Lung (tissue), 16 donors: Measurements from ENCODE around the gene FRYL. TPM values are rescaled to one million over a fixed set of nuclear protein-coding genes. Genes with fewer than 3 reads are reported as not detected.
"Not testable (repeated sequence)": the region's sequence is repeated elsewhere in the genome, so short reads cannot be mapped to it uniquely, and the experiment has no call there.

Experiments
- ATAC-seq: fragments of 200-7000 bp; cut with Tn5 transposase; one replicate; pipeline ENCODE4 v1.9.1; 2020; ENCODE audit warnings: moderate number of reproducible peaks; ENCODE audit not compliant: insufficient read depth, low FRiP score
- DNase-seq, 3 donors: peaks; one replicate each; pipeline ENCODE4 v3.0.0-alpha.2; 2013 to 2017
- H3K27ac ChIP-seq, 2 donors: one replicate each; pipeline ENCODE4 v1.5.1; 2013; ENCODE audit warnings: mild to moderate bottlenecking in 2 of 2, moderate library complexity in 2 of 2, control low read depth in 1 of 2, inconsistent platforms in 1 of 2, low read depth in 1 of 2, low read length in 1 of 2
- H3K27me3 ChIP-seq, 3 donors: one replicate each; pipeline ENCODE4 v1.5.1; 2013; ENCODE audit warnings: low read length in 2 of 3; ENCODE audit not compliant: control insufficient read depth in 3 of 3, insufficient read depth in 3 of 3
- H3K36me3 ChIP-seq, 4 donors: one replicate each; pipeline ENCODE4 v1.5.1; 2013; ENCODE audit warnings: low read length in 4 of 4, mild to moderate bottlenecking in 1 of 4, moderate library complexity in 1 of 4; ENCODE audit not compliant: control insufficient read depth in 4 of 4, insufficient read depth in 4 of 4
- H3K4me1 ChIP-seq, 5 donors: one replicate each; pipeline ENCODE4 v1.5.1; 2013; ENCODE audit warnings: low read length in 5 of 5, mild to moderate bottlenecking in 2 of 5, moderate library complexity in 1 of 5; ENCODE audit not compliant: control insufficient read depth in 5 of 5, insufficient read depth in 5 of 5
- H3K4me3 ChIP-seq: one replicate; pipeline ENCODE4 v1.5.1; 2013; ENCODE audit warnings: mild to moderate bottlenecking, control low read depth, moderate library complexity
- H3K9ac ChIP-seq, 2 donors: one replicate each; pipeline ENCODE4 v1.5.1; 2013; ENCODE audit warnings: low read length in 2 of 2, control low read depth in 1 of 2; ENCODE audit not compliant: insufficient read depth in 1 of 2
- H3K9me3 ChIP-seq, 4 donors: one replicate each; pipeline ENCODE4 v1.5.1; 2013; ENCODE audit warnings: low read length in 3 of 4, mild to moderate bottlenecking in 1 of 4, moderate library complexity in 1 of 4; ENCODE audit not compliant: control insufficient read depth in 4 of 4, insufficient read depth in 3 of 4
- WGBS, 2 donors: extraction: QIAGEN DNeasy Blood & Tissue Kit; methylation state at CpG; one replicate each; pipeline ENCODE4 v1.1.7; 2013; 5-methylcytosine and 5-hydroxymethylcytosine counted together
- long read RNA-seq, 5 donors: transcript quantifications; one replicate each; lab custom pipeline, GENCODE V29; 2026
- polyA plus RNA-seq, 2 donors: library from polyadenylated mRNA; stranded (reverse); fragments of 200-250 nt; gene quantifications; one replicate each; pipeline ENCODE4 v1.2.1, GENCODE V29; 2013
- total RNA-seq, 2 donors: library from RNA; depleted of rRNA in 1 of 2; stranded (reverse); fragments of >200 nt in 1 of 2; gene quantifications; one replicate each; pipeline ENCODE4 v1.2.1, GENCODE V29; 2014 to 2021
- TF ChIP-seq, protein P1 (sequence below): IDR thresholded peaks from 2 replicates; pipeline ENCODE4 v1.5.1; 2012; ENCODE audit warnings: mild to moderate bottlenecking; ENCODE audit errors: control extremely low read depth, extremely low read depth
- donor health status: control.
- donor health status: control.
- donor health status: Bipolar disorder and iron deficiency.
- donor health status: healthy.
- donor health status: DM: yes; HTN: yes; CAD: no.

The FRYL gene
- total RNA-seq, result 100 to 1,000 TPM in 1 of 2 donors, 10 to 100 TPM in 1; 49.0 to 188 TPM
- 10 to 100 TPM; 12.6 to 14.3 TPM for polyA plus RNA-seq
- long read RNA-seq, donor 1, partial matches to known transcripts, result 0 of 2 reads
- long read RNA-seq, donor 1, other reads (novel, unspliced or antisense), result 0 of 2 reads
- long read RNA-seq, donor 2, partial matches to known transcripts, result 0 of 1 reads
- long read RNA-seq, donor 2, other reads (novel, unspliced or antisense), result 0 of 1 reads
- long read RNA-seq, donor 3, result 0 reads
- long read RNA-seq, donor 4, partial matches to known transcripts, result 26 of 29 reads
- long read RNA-seq, donor 4, other reads (novel, unspliced or antisense), result 0 of 29 reads
- long read RNA-seq, donor 5, partial matches to known transcripts, result 0 of 1 reads
- long read RNA-seq, donor 5, other reads (novel, unspliced or antisense), result 0 of 1 reads

DNA sequence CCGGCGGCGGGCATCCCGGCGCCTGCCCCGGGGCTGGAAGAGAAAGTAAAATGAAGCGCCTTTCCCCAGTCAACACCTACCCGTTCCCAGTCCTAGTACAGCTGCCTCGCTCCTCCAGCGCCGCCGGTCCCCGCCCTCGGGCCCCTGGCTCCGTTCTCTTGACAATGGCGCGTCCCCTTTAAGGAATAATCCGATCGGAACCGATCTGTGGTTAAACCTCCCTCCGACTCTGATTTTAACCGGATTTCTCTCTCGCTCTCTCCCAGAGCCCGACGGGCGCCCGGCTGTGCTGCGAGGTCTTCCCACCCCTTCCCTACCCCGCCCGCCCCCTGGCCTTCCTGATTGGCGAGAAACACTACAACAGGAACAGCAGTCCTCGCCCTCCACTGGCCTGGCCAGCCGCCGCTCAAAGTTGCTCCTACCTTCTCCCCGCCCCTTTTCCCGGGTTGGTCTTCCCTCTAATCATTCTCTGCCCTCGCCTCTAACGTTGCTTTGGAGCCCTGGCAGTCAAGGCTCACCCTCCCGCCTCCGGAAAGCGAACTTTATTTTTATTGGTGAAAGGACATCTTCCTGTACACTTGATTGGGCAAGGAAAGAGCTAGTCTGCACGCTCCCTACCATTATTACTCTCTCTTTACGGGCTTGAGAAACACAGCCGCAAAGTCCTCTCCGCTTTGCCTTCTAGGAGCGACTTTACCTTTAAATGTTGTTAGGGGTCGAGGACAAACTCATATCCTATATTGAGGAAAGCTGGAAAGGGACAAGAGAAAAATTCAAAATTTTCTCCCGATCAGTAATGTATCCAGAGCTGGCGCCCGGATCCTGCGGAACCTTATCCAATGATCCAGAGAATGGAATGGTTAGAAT, at the start of gene FRYL:
TSS of gene FRYL (minus strand) at position 282 of the 867 bp plus-strand sequence. CDS start 145,869 bp downstream, outside the sequence.
- ATAC-seq, result peak; percentile 91
- Histone ChIP-seq H3K27me3 (no peaks in the 10 kb centered on the region), H3K9me3 (no peaks in the 10 kb centered on the region), H3K27ac (peak within 1 kb of the TSS; percentile 95 to 98), H3K4me3 (peak within 1 kb of the TSS; percentile 98), H3K36me3 (no peaks in the 10 kb centered on the region), H3K9ac (peak within 1 kb of the TSS; percentile 85 to 94), H3K4me1 (peaks cover 0 to 29% (median 16%) of the 10 kb centered on the region in 5 donors)
- TF ChIP-seq, protein P1, sequence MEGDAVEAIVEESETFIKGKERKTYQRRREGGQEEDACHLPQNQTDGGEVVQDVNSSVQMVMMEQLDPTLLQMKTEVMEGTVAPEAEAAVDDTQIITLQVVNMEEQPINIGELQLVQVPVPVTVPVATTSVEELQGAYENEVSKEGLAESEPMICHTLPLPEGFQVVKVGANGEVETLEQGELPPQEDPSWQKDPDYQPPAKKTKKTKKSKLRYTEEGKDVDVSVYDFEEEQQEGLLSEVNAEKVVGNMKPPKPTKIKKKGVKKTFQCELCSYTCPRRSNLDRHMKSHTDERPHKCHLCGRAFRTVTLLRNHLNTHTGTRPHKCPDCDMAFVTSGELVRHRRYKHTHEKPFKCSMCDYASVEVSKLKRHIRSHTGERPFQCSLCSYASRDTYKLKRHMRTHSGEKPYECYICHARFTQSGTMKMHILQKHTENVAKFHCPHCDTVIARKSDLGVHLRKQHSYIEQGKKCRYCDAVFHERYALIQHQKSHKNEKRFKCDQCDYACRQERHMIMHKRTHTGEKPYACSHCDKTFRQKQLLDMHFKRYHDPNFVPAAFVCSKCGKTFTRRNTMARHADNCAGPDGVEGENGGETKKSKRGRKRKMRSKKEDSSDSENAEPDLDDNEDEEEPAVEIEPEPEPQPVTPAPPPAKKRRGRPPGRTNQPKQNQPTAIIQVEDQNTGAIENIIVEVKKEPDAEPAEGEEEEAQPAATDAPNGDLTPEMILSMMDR, result no peak
- 0 to 1% methylated on average over 46 to 51 of the region's 51 CpGs for WGBS, 2 donors
- DNase-seq, result peak; percentile 100

DNA sequence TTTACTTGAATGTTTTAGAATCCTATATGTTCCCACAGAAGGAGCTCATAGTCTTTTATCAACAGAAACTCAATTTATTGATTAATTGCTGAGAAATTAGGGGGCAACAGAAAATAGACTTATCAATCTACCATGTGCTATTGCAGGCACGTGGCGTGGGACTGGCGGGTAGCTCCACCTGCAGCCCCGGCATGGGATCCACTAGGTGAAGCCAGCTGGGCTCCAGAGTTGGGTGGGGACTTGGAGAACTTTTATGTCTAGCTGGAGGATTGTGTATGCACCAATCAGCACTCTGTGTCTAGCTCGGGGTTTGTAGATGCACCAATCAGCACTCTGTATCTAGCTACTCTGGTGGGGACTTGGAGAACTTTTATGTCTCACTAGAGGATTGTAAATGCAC, 47.5 kb upstream of the FRYL start:
- H3K9ac ChIP-seq, result no peak overlapping the region
- H3K4me3 ChIP-seq, result no peak overlapping the region
- no peak for ATAC-seq
- DNase-seq, result no peak
- TF ChIP-seq, protein P1, result no peak
- H3K4me1 ChIP-seq, result peaks cover 0 to 11% (median 2%) of the 10 kb centered on the region in 5 donors
- no peak overlapping the region for H3K27ac ChIP-seq
- H3K9me3 ChIP-seq, result no peaks in the 10 kb centered on the region
- 95 to 96% methylated on average over 5 of the region's 5 CpGs for WGBS, 2 donors
- H3K36me3 ChIP-seq, result peaks cover 0 to 5% (median 1%) of the 10 kb centered on the region in 4 donors
- no peaks in the 10 kb centered on the region for H3K27me3 ChIP-seq

DNA sequence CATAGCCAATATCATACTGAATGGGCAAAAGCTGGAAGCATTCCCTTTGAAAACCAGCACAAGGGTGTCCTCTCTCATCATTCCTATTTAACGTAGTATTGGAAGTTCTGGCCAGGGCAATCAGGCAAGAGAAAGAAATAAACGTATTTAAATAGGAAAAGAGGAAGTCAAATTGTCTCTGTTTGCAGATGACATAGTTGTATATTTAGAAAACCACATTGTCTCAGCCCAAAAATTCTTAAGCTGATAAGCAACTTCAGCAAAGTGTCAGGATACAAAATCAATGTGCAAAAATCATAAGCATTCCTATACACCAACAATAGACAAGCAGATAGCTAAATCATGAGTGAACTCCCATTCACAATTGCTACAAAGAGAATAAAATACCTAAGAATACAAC, 41.4 kb upstream of the FRYL start:
- H3K9me3 ChIP-seq, H3K27me3 ChIP-seq, ATAC-seq, H3K27ac ChIP-seq, H3K4me1 ChIP-seq, H3K9ac ChIP-seq, DNase-seq, H3K4me3 ChIP-seq, H3K36me3 ChIP-seq: not testable (repeated sequence)
- 33 to 59% methylated on average over 2 of the region's 2 CpGs for WGBS, 2 donors

DNA sequence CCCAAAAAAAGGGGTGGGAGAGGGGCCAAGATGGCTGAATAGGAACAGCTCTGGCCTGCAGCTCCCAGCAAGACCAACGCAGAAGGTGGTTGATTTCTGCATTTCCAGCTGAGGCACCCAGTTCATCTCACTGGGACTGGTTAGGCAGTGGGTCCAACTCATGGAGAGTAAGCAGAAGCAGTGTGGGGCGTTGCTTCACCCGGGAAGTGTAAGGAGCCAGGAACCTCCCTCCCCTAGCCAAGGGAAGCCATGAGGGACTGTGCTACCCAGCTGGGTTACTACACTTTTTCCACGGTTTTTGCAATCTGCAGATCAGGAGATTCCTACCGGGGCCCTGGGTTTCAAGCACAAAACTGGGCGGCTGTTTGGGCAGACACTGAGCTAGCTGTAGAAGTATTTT, 36.9 kb upstream of the FRYL start:
- TF ChIP-seq, protein P1, result no peak

DNA sequence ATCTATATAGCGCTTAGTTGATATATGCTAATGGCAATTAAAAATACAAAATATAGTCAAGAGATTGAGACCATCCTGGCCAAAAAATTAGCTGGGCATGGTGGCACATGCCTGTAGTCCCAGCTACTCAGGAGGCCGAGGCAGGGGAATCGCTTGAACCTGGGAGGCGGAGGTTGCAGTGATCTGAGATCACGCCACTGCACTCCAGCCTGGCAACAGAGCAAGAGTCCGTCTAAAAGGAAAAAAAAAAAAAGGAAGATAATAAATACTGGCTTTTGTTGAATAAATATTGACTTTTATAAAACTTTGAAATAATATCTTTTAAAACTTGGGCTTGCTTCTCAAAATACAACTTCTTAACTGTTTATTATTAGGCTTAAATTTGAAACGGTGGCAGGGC, 36.2 kb upstream of the FRYL start:
- not testable (repeated sequence) for H3K27ac ChIP-seq, H3K36me3 ChIP-seq, ATAC-seq, H3K9me3 ChIP-seq, H3K4me3 ChIP-seq, H3K4me1 ChIP-seq, H3K27me3 ChIP-seq, H3K9ac ChIP-seq, DNase-seq
- WGBS, 2 donors, result 92 to 96% methylated on average over 7 of the region's 7 CpGs

More for the DNA sequence above, 36.9 kb upstream of the FRYL start:
- ATAC-seq (no peak), DNase-seq (no peak)
- Histone ChIP-seq H3K9me3 (no peaks in the 10 kb centered on the region), H3K36me3 (no peaks in the 10 kb centered on the region), H3K27ac (no peak overlapping the region), H3K27me3 (no peaks in the 10 kb centered on the region), H3K4me3 (no peak overlapping the region), H3K9ac (no peak overlapping the region), H3K4me1 (no peaks in the 10 kb centered on the region)
- WGBS, 2 donors, result 82 to 88% methylated on average over 6 of the region's 6 CpGs
